ENCODE results near the gene CALN1. TPM values are rescaled to one million over a fixed set of nuclear protein-coding genes. Genes with fewer than 3 reads are reported as not detected.

CALN1 gene
- total RNA-seq, 1 experiment from 2014 or later = 0.05 TPM

GRCh38 chr7:72444026-72444776 lies 32.1 kb upstream of the CALN1 start:
- ChIA-PET CTCF (no interaction called here), POLR2A (no interaction called here)
- H3K36me3 ChIP-seq (ENCODE audit: control insufficient read depth, insufficient read depth, low read length) = no peaks in the 10 kb centered on the region
- H3K4me1 ChIP-seq (ENCODE audit: control insufficient read depth, insufficient read depth, low read length) = no peaks in the 10 kb centered on the region
- intact Hi-C loops (cut with micrococcal nuclease; ENCODE audit: unreplicated experiment) = no loop called here
- no peak for ATAC-seq
- no peak overlapping the region for H3K4me3 ChIP-seq (ENCODE audit: low read depth in 2 of 2, low read length in 2 of 2)
- no peaks in the 10 kb centered on the region for H3K27me3 ChIP-seq (ENCODE audit: control insufficient read depth, insufficient read depth, low read length)
- in situ Hi-C loops (cut with HindIII; ENCODE audit: low pct_unique_long_range_greater_than_20kb, low sequenced_read_pairs) = no loop called here
- no peak for TF ChIP-seq CTCF (IDR thresholded peaks at IDR 0.05)
- no peak for TF ChIP-seq SIN3A (IDR thresholded peaks at IDR 0.05; ENCODE audit: borderline replicate concordance, insufficient read depth, low read depth, low read length)
- TF ChIP-seq TCF7L2 (IDR thresholded peaks at IDR 0.05; ENCODE audit: low read depth, low read length) = no peak
- TF ChIP-seq POLR2AphosphoS5 (IDR thresholded peaks at IDR 0.05; ENCODE audit: low read depth, low read length) = no peak
- TF ChIP-seq REST (IDR thresholded peaks at IDR 0.05; ENCODE audit: insufficient read depth in 1 of 2, low read depth in 2 of 2, low read length in 1 of 2) = no peak
- no peak overlapping the region for H3K27ac ChIP-seq (ENCODE audit: low read length)
- no peak for DNase-seq (ENCODE audit: low read depth, low spot score)
- no TSS peak for BruUV-seq (replicated peaks)
- H3K9me3 ChIP-seq (ENCODE audit: control insufficient read depth, insufficient read depth, low read depth, low read length) = no peaks in the 10 kb centered on the region

GRCh38 chr7:72441791-72442190 lies 29.7 kb upstream of the CALN1 start:
- ChIA-PET CTCF (no interaction called here), POLR2A (no interaction called here)
- ATAC-seq = no peak

More at GRCh38 chr7:72441791-72442190, 29.7 kb upstream of the CALN1 start:
- H3K4me1 ChIP-seq (ENCODE audit: control insufficient read depth, insufficient read depth, low read length) = no peaks in the 10 kb centered on the region
- BruUV-seq (replicated peaks) = no TSS peak
- H3K27ac ChIP-seq (ENCODE audit: low read length) = no peak overlapping the region
- TF ChIP-seq TCF7L2 (IDR thresholded peaks at IDR 0.05; ENCODE audit: low read depth, low read length) (no peak), SIN3A (IDR thresholded peaks at IDR 0.05; ENCODE audit: borderline replicate concordance, insufficient read depth, low read depth, low read length) (no peak), REST (IDR thresholded peaks at IDR 0.05; ENCODE audit: insufficient read depth in 1 of 2, low read depth in 2 of 2, low read length in 1 of 2) (no peak), POLR2AphosphoS5 (IDR thresholded peaks at IDR 0.05; ENCODE audit: low read depth, low read length) (no peak), CTCF (IDR thresholded peaks at IDR 0.05) (no peak)
- H3K36me3 ChIP-seq (ENCODE audit: control insufficient read depth, insufficient read depth, low read length) = no peaks in the 10 kb centered on the region
- H3K9me3 ChIP-seq (ENCODE audit: control insufficient read depth, insufficient read depth, low read depth, low read length) = no peaks in the 10 kb centered on the region
- in situ Hi-C loops (cut with HindIII; ENCODE audit: low pct_unique_long_range_greater_than_20kb, low sequenced_read_pairs) (no loop called here), intact Hi-C loops (cut with micrococcal nuclease; ENCODE audit: unreplicated experiment) (no loop called here)
- H3K4me3 ChIP-seq (ENCODE audit: low read depth in 2 of 2, low read length in 2 of 2) = no peak overlapping the region
- no peak for DNase-seq (ENCODE audit: low read depth, low spot score)
- H3K27me3 ChIP-seq (ENCODE audit: control insufficient read depth, insufficient read depth, low read length) = no peaks in the 10 kb centered on the region

Measured in Panc1 (cell line).